Lung microvascular endothelial cell (primary cell): Measurements from ENCODE around the gene RPS21. TPM values are rescaled to one million over a fixed set of nuclear protein-coding genes. Genes with fewer than 3 reads are reported as not detected.

ENCODE experiments used
- DNase-seq, 2 donors: peaks; one replicate each; pipeline versions ENCODE4 v3.0.0 to v3.0.0-alpha.2; 2010; ENCODE audit warnings: low read depth in 2 of 2
- total RNA-seq: library from RNA; depleted of rRNA; stranded (reverse); fragments of >200 nt; gene quantifications from 2 replicates; pipeline ENCODE4 v1.2.1, GENCODE V29; 2014

The RPS21 gene
- total RNA-seq, 1 donor from 2014 or later: 1,048 TPM

- DNase-seq: peak; percentile 12 to 40
Observed at GRCh38 chr20:62409931-62410745, 23.2 kb downstream of the RPS21 start.

DNA sequence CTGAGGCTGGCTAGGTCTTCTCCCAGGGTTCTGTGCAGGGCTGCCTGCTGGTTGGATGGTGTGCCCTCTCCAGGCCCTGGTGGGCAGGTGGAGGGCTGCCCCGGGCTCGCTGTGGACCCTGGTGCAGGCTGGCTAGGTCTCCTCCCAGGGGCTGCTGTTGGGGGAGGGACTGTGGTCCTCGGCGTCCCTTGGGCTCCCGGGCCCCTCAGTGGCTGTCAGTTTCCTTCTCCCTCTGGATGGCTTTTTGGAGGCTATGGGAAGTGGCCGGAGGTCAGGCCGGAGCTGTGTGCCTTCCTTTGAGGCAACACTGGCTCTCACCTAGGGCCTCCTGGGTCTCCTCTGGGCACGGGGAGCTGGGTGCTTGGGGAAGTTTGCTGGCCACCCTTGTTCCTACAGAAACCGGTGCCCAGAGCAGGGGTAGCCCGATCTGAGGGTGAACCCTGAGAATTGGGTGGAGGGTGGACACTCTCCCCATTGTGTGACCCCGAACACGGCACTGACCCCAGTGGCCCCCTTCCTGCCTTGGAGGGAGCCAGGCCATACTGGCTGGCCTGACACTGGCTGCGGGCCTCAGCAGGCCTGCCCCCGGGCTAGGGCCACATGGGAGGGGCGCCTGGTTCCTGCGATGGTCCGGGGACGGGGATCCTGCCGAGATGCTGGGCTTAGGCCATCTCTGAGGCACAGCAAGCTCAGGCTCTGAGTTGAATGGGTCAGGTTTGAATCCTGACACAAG is 24.0 kb downstream of the RPS21 start:
- no peak for DNase-seq

DNA sequence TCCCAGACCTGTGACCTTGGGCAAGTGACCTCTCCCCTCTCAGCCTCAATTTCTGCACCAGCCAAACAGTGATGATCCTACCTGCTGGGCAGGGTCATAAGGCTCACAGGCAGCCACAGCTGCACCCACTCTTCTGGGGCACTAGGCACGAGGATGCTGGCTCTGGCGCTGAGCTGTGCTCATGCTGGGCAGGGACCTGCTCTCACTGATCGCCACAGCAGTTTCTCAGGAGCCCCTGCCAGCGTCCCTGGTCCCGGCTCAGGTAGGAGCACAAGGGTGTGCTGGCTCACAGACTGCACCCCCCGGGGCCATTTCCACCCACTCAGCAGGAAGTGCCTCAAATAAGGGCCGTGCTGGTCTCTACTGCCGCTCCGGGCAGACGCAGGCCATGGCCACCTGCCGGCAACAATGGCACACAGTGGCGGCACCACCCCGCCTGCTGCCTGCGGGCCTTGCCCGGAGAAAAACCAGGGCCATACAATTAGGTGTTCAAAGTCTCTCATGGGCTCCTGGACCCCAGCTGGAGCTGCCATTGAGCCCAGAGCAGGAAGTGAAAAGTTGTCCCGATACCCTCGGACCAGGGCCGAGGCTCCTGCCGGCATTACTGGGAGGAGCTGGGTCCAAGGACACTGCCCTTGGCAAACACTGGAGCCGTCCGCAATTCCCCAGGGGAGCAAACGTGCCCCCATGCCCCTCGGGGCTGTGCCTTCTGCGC is 24.7 kb downstream of the RPS21 start:
- DNase-seq: no peak

- no peak for DNase-seq
Observed at GRCh38 chr20:62412194-62413024, 25.5 kb downstream of the RPS21 start.

DNA sequence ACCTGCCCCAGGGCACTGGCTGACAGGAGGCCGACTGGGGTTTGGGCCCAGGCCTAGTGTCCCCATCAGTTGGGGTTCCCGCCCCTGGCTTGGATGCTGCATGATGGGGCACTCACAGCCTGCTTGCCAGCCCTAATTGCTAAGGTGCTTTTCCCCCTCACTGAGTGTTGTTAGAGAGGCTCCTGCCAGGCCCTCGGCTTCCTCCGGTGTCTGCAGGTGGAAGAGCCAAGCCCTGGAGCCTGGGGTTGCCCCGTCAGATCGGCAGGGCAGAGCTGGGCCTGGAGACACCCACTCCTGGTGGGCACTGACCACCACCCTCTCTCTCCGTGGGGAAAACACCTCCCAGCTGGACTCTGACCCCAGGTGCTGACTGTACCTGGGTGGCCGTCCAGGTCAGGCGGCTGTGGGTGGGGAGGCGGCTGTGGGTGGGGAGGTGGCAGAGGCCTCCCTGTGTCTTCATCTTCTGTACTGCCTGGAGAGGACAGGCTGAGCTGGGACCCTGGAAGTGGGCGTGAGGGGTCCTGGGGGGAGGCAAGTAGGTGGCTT is 26.2 kb downstream of the RPS21 start:
- DNase-seq: no peak

GRCh38 chr20:62413896-62414481 is 27.1 kb downstream of the RPS21 start:
- DNase-seq: peak in 1 of 2 donors; percentile 13

GRCh38 chr20:62415354-62416111 is 28.6 kb downstream of the RPS21 start:
- no peak for DNase-seq

GRCh38 chr20:62416651-62417637 is 30.0 kb downstream of the RPS21 start:
- DNase-seq: no peak

DNA sequence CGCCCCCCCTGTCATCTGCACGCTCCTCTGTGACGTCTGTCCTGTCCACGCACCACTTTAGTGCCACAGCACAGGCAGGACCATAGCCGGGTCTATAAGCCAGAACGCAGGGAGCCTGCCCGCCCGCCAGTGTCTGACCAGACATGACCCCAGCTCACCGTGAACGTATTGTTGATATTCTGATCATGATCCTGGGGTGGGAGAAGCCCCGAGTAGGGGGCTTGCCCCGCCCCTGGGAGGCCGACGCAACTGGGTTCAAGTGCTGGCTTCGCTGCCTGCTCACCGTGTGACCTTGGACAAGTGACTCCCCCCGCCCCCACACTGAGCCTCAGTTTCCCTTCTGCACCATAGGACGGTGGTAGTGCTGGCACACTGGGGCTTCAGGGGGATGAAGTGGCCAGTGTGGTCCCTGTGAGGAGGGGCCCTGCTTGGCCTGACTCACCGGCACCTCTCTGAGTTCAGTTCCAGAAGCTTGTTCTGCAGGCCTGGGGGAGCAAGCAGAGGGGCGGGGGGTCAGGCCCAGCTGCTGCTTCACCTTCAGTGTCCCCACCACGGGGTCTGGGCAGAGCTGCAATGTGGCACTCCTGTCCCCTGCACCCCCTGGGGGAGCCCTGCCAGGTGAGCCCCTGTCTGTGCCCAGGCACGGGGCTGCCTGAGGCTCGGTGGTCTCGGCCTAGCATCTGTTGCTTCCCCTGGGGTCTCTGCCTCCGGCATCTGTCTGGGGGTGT is 31.2 kb downstream of the RPS21 start:
- no peak for DNase-seq

DNA sequence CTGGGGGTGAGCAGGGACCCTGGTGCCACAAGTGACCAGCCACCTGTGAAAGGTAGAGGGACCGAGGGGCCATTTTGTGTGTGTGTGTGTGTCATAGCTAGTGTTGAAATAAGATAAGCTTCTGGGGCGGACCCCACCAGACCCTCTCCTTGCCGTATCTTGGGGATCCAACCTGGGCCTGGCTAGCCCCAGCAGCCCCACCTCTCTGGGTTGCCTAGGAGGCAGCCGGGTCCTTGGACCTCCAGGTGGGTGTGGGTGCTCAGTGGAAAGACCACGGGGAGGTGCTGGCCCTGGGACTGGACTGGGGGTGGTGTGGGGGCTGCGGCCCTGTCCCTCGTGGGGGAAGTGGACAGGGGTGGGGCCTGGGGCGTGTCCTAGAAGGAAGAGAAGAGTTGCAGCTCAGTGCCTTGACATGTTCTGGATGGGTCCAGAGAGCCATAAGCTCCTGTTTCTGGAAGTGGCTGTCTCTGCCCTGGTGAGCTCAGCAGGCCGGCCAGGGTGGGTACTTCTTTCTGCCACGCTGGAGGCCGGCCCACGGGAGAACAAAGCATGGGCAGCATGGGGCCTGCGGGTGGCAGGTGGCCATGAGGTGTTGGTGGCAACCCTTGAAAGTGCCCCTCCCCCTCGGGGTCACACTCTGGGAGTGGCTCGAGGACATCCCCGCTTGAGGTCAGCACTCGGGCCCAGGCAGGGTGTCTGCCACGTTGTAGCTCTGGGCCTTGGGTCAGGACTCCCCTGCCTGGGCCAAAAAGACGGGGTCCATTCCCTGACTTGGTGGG is 32.0 kb downstream of the RPS21 start:
- DNase-seq: no peak

DNA sequence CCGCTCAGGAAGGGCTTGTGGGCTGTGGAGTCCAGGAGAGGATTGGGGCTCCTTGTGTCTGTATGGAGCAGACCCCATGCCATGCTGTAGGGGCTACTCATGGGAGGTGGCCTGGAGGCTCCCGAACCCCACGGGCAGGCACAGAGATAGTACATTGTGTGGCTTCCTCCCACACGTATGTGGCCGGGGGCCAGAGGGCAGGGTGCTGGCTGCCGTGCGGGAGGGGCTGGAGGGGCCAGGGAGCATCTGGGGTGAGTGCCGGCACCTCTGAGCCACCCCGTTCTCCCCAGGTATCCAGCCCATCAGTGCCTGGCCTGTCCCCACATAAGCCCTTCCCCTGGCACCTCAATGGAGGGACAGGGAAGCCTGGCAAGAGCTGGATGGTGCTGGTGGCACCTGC is 32.9 kb downstream of the RPS21 start:
- DNase-seq: no peak

DNA sequence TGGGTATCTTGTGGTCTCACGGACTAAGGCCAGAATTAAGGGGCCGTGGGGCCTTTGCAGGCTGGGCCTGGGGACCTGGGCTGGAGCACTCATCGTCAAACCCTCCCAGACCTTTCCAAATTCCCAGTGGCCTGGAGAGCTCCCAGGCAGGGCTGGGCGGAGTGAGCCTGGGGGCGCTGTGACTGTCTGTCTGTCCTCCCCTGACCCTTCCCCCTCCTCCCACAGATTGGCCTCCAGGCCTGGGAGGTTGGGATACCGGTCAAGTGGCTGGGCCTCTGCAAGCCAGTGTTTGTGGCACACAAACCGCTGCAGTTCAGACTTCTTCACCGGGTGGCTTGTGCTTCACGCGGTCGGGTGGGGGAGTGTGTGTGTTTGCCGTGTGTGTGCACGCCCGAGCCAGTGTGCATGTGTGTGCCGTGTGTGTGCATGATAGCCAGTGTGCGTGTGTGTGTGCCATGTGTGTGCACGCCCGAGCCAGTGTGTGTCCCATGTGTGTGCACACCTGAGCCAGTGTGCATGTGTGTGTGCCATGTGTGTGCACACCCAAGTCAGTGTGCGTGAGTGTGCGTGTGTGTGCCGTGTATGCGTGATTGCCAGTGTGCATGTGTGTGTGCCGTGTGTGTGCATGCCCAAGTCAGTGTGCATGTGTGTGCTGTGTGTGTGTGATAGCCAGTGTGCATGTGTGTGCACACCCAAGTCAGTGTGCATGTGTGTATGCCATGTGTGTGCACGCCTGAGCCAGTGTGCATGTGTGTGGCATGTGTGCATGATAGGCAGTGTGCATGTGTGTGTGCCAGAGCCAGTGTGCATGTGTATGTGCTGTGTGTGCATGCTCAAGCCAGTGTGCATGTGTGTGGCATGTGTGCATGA is 34.2 kb downstream of the RPS21 start:
- no peak for DNase-seq

GRCh38 chr20:62421716-62421990 is 34.8 kb downstream of the RPS21 start:
- no peak for DNase-seq

GRCh38 chr20:62422636-62423325 is 35.9 kb downstream of the RPS21 start:
- no peak for DNase-seq

DNA sequence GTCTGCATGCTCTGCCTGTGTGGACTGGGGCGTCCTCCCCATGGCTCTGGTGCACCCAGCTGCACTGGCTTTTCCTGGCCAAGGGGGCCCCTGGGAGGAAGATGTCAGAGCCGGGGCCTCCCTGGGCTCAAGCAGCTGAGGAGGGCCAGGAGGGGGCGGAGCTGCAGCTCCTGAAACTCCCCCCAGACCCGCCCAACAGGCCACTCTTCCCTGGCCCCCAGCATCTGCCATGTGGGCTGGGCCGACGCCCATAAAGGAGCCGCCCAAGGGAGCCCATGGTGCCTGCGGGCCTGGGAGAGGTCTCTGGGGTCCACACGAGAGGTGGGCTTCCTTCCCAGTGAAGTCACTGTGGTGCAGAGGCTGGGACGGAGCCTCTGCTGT is 36.4 kb downstream of the RPS21 start:
- no peak for DNase-seq
